Activated CD4-positive, alpha-beta memory T cell treated with anti-CD3 and anti-CD28 coated beads, Interleukin-2, amount 10 ng/mL, durations not matched to agents 7 days and 5 days (primary cell): ENCODE results near the gene SDK1. TPM values are rescaled to one million over a fixed set of nuclear protein-coding genes. Genes with fewer than 3 reads are reported as not detected.
"Not testable (repeated sequence)": the region's sequence is repeated elsewhere in the genome, so short reads cannot be mapped to it uniquely, and the experiment has no call there.

Source experiments
- CTCF ChIA-PET: fragments of 350-600 bp; sonication (Branson Sonifier 250); formaldehyde crosslinking; loops from one replicate; lab custom pipeline; 2021; ENCODE audit warnings: antibody characterized with exemption, inconsistent platforms; lab: Charles Lee
- POLR2A ChIA-PET: fragments of 350-600 bp; sonication (Branson Sonifier 250); formaldehyde crosslinking; loops from one replicate; lab custom pipeline; 2021; ENCODE audit warnings: antibody characterized with exemption; lab: Charles Lee
- DNase-seq: peaks from one replicate; pipeline ENCODE4 v3.0.0-alpha.2; 2020
- H3K27ac Mint-ChIP-seq: one replicate; pipeline ENCODE4 v1.8.0; 2021; ENCODE audit warnings: mild to moderate bottlenecking, mixed read lengths
- H3K27me3 Mint-ChIP-seq: one replicate; pipeline ENCODE4 v1.8.0; 2021; ENCODE audit warnings: mixed read lengths
- H3K36me3 Mint-ChIP-seq: one replicate; pipeline ENCODE4 v1.8.0; 2021; ENCODE audit warnings: low read depth, mixed read lengths
- H3K4me1 Mint-ChIP-seq: one replicate; pipeline ENCODE4 v1.8.0; 2021; ENCODE audit warnings: mixed read lengths
- H3K4me3 Mint-ChIP-seq: one replicate; pipeline ENCODE4 v1.8.0; 2021; ENCODE audit warnings: mild to moderate bottlenecking, mixed read lengths
- H3K9me3 Mint-ChIP-seq: one replicate; pipeline ENCODE4 v1.8.0; 2021; ENCODE audit warnings: mixed read lengths
- total RNA-seq, 2 experiments: library from RNA; stranded (reverse); gene quantifications; one replicate each; pipeline ENCODE4 v1.2.3, GENCODE V29; 2021

The SDK1 gene
- total RNA-seq, 2 experiments from 2014 or later: 0.03 to 0.05 TPM

DNA sequence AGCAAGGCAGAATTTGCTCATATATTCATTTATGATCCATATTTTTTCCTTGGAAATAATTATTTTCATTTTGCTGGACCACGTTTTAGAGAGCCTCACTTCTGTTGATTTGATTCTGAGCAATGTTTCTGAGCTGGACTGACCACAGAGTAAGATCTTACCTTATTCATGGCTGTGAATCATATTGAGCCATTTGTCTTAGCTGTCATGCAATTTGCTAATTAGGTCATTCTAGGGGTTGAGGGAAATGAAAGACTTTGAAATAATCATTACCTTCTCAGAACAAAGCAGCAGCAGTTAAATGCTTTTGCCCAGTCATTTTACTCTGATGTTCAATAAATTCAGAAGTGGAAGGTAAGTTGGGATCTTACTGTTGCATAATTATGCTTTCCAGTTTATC, 251.4 kb downstream of the SDK1 start:
- Mint-ChIP-seq H3K4me3 (no peak overlapping the region), H3K9me3 (no peaks in the 10 kb centered on the region), H3K27me3 (peaks cover 6% of the 10 kb centered on the region), H3K27ac (no peak overlapping the region), H3K4me1 (no peaks in the 10 kb centered on the region), H3K36me3 (no peaks in the 10 kb centered on the region)
- ChIA-PET POLR2A (no interaction called here), CTCF (no interaction called here)
- DNase-seq: no peak

DNA sequence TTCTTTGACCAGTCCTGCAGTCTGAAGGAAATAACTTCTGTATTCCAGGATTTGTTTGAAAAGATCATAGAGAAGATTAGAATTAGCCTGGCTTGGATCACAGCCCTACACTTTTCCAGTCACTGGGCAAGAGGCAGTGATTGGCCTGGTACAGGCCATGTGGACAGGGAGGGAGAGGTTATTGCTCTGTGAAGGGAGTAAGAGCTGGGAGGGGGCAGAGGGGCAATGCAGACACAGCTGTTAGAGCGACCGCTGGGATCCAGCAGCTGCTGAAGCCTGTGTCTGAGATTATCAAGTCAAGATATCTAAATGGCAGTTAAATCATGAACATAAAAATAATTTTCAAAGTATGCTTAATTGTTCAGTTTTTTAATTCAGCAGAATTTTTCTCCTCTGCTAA, 257.3 kb downstream of the SDK1 start:
- DNase-seq: no peak
- ChIA-PET CTCF (no interaction called here), POLR2A (no interaction called here)
- peaks cover 6% of the 10 kb centered on the region for H3K27me3 Mint-ChIP-seq
- H3K9me3 Mint-ChIP-seq: no peaks in the 10 kb centered on the region
- no peaks in the 10 kb centered on the region for H3K4me1 Mint-ChIP-seq
- no peak overlapping the region for H3K27ac Mint-ChIP-seq
- H3K4me3 Mint-ChIP-seq: no peak overlapping the region
- no peaks in the 10 kb centered on the region for H3K36me3 Mint-ChIP-seq

DNA sequence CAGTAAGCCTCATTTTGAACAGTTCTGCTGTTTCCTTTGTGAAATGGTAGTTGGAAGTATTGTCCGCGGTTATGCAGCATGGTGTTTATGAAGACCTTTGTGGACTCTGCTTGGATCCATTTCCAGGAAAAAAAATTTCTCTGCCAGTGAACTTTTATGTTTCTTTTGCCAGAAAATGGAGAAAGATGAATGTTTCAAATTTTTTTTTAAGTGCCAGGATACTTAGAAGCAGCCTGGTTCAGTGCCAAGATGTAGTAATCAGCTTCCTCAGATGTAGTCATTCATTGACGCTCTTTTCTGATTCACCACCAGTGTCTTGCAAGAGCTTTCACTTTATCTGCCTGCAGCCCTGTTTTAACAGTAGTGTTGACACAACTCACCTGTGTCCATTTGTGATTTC, 258.2 kb downstream of the SDK1 start:
- H3K9me3 Mint-ChIP-seq: no peaks in the 10 kb centered on the region
- ChIA-PET POLR2A (no interaction called here), CTCF (interaction anchor here (1.0 kb wide), 1 partner anchor 255 kb away, joined by 3 read pairs; no protein-coding TSS in a partner anchor)
- H3K27ac Mint-ChIP-seq: no peak overlapping the region
- H3K4me3 Mint-ChIP-seq: no peak overlapping the region
- DNase-seq: no peak
- no peaks in the 10 kb centered on the region for H3K36me3 Mint-ChIP-seq
- H3K27me3 Mint-ChIP-seq: peaks cover 6% of the 10 kb centered on the region
- H3K4me1 Mint-ChIP-seq: no peaks in the 10 kb centered on the region

DNA sequence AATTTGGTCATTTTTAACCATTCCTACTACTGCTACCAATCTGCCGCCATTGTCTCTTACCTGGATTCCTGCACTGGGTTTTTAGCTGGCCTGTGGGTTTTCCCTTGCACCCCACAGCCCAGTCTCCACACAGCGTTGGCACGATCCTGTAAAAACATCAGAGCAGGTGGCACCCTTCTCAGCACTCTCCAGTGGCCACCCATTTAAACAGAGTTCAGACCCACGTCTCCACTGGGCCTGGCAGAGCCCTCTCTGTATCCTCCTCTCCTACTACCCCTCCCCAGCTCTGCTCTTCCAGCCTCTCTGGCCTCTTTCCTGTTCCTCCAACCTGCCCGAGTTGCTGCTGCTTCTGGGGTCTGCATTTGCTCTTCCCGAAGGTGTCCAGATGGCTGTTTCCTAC, 259.4 kb downstream of the SDK1 start:
- H3K36me3 Mint-ChIP-seq: no peaks in the 10 kb centered on the region
- CTCF ChIA-PET: no interaction called here
- peaks cover 3% of the 10 kb centered on the region for H3K27me3 Mint-ChIP-seq
- H3K27ac Mint-ChIP-seq: no peak overlapping the region
- H3K4me1 Mint-ChIP-seq: no peaks in the 10 kb centered on the region
- DNase-seq: no peak
- no peak overlapping the region for H3K4me3 Mint-ChIP-seq
- POLR2A ChIA-PET: no interaction called here
- H3K9me3 Mint-ChIP-seq: no peaks in the 10 kb centered on the region

DNA sequence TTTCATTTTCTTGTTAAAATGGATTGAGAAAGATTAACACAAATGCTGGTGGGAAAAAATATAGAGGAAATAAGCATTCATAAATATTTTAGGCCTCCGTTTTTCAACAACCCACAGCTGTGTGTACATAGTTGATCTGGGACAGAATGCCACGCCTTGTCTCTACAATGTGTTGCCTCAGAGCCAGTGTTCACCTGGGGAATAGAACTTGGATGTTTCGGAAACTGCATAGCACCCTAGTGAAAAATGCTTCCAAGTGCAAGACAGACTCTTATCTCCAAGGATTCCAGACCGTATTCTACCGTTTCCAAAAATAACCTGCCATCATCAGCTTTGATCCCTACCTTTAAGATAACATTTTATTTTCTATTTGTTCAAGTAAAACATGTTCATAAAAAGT, 260.9 kb downstream of the SDK1 start:
- no peak for DNase-seq
- H3K27me3 Mint-ChIP-seq: no peaks in the 10 kb centered on the region
- POLR2A ChIA-PET: no interaction called here
- H3K9me3 Mint-ChIP-seq: no peaks in the 10 kb centered on the region
- no peaks in the 10 kb centered on the region for H3K4me1 Mint-ChIP-seq
- no peak overlapping the region for H3K4me3 Mint-ChIP-seq
- H3K27ac Mint-ChIP-seq: no peak overlapping the region
- H3K36me3 Mint-ChIP-seq: no peaks in the 10 kb centered on the region
- CTCF ChIA-PET: no interaction called here

DNA sequence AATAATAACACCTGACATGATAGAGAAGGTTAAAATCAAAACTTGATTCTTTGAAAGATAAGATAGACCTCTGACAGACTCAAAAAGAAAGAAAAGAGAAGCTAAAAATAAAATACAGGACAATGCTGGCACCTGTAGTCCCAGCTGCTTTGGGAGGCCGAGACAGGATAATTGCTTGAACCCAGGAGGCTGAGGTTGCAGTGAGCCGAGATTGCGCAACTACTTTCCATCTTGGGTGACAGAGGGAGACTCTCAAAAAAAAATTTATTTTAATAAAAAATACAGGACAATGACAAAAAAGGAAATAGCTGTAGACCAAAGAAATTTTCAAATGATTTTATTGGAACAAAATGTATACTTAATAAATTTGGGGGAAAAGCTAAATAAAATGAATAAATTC, 263.2 kb downstream of the SDK1 start:
- Mint-ChIP-seq H3K4me3 (no peak overlapping the region), H3K27me3 (no peaks in the 10 kb centered on the region), H3K36me3 (no peaks in the 10 kb centered on the region), H3K4me1 (no peaks in the 10 kb centered on the region), H3K9me3 (no peaks in the 10 kb centered on the region), H3K27ac (no peak overlapping the region)
- POLR2A ChIA-PET: interaction anchor here (1.1 kb wide), 1 partner anchor 118 kb away, joined by 3 read pairs; no protein-coding TSS in a partner anchor
- CTCF ChIA-PET: no interaction called here
- DNase-seq: no peak

DNA sequence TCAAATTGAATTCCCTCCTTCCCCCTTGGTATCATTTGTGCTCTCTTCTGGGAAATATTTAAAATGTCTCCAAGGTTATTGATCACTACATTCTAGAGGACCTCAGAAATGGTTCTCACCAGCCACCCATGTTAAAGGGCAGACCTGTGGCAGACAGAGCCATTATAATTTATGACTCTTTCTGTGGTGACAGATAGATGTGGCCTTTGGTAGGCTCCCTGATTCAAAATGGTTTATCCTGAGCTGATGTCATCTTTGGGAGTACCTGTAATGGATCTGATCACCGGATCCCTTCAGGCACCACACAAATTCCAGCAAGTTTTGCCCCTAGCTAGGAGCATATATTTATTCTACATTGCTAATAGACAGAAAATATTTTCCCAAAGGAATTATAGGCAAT, 267.5 kb downstream of the SDK1 start:
- no peaks in the 10 kb centered on the region for H3K4me1 Mint-ChIP-seq
- no peak overlapping the region for H3K27ac Mint-ChIP-seq
- H3K4me3 Mint-ChIP-seq: no peak overlapping the region
- POLR2A ChIA-PET: no interaction called here
- H3K9me3 Mint-ChIP-seq: no peaks in the 10 kb centered on the region
- H3K27me3 Mint-ChIP-seq: no peaks in the 10 kb centered on the region
- no peaks in the 10 kb centered on the region for H3K36me3 Mint-ChIP-seq
- no peak for DNase-seq
- CTCF ChIA-PET: no interaction called here

DNA sequence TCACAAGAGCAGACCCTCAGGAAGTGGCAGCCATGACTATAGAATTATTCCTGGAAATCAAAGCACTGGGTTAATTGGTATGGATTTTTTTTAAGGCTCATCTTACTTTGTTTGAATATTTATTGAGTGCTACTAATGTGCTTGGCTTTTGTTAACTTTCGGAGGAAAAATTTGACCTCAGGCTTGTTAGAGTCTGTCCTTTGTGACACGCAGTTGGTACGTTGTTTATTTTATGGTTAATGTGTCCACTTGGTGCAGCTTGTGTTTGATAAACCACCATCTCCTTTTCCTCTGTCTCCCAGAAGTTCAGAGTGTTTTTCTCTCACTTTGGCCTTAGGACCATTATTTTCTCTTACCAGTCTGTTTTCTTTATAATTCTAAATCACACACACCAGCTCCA, 268.6 kb downstream of the SDK1 start:
- Mint-ChIP-seq H3K27me3 (no peaks in the 10 kb centered on the region), H3K4me1 (no peaks in the 10 kb centered on the region), H3K27ac (no peak overlapping the region), H3K36me3 (no peaks in the 10 kb centered on the region), H3K4me3 (no peak overlapping the region), H3K9me3 (no peaks in the 10 kb centered on the region)
- DNase-seq: no peak
- CTCF ChIA-PET: no interaction called here
- POLR2A ChIA-PET: no interaction called here

DNA sequence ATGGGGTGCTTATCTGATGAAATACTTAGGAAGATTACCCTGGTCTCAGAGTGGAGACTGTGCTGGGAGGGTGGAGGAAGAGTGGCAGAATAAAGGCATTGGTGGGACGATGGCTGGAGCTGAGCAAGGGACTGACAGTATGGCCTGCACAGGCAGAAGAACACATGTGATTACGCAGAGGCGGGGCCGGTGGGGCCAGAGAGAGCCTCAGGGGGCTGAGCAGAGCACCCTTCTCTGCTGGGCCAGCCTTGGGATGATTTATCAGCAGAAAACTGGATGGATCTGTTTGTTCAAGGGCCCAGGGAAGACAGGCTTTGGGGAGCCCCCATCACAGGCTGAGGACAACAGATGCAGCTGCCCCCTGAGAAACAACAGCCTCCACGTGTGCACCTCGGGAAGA, 272.1 kb downstream of the SDK1 start:
- CTCF ChIA-PET: no interaction called here

DNA sequence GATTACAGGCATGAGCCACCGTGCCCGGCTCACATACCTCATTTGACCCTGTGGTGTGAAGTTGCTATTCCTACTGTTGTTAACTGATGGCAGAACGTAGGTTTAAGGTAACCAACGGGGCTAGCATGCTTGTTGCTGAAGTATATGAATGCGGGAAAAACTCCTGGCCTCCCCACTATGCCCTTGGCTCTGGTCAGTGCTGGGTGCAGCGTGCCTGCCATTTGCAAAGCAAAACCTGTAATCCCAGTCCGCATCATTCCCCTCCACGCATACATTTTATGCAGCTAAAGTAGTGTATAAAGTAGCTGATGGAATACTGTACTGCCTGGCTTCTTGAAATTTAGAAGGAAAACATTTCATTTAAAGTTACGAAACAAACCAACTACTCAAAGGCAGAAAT, 273.3 kb downstream of the SDK1 start:
- no peaks in the 10 kb centered on the region for H3K27me3 Mint-ChIP-seq
- DNase-seq: no peak
- ChIA-PET CTCF (no interaction called here), POLR2A (no interaction called here)
- no peaks in the 10 kb centered on the region for H3K4me1 Mint-ChIP-seq
- H3K9me3 Mint-ChIP-seq: peaks cover 12% of the 10 kb centered on the region
- H3K4me3 Mint-ChIP-seq: no peak overlapping the region
- H3K36me3 Mint-ChIP-seq: no peaks in the 10 kb centered on the region
- no peak overlapping the region for H3K27ac Mint-ChIP-seq

More for the DNA sequence above, 272.1 kb downstream of the SDK1 start:
- Mint-ChIP-seq H3K27me3 (no peaks in the 10 kb centered on the region), H3K4me1 (no peaks in the 10 kb centered on the region), H3K4me3 (no peak overlapping the region), H3K9me3 (peaks cover 5% of the 10 kb centered on the region), H3K36me3 (no peaks in the 10 kb centered on the region), H3K27ac (no peak overlapping the region)
- POLR2A ChIA-PET: no interaction called here
- DNase-seq: no peak

DNA sequence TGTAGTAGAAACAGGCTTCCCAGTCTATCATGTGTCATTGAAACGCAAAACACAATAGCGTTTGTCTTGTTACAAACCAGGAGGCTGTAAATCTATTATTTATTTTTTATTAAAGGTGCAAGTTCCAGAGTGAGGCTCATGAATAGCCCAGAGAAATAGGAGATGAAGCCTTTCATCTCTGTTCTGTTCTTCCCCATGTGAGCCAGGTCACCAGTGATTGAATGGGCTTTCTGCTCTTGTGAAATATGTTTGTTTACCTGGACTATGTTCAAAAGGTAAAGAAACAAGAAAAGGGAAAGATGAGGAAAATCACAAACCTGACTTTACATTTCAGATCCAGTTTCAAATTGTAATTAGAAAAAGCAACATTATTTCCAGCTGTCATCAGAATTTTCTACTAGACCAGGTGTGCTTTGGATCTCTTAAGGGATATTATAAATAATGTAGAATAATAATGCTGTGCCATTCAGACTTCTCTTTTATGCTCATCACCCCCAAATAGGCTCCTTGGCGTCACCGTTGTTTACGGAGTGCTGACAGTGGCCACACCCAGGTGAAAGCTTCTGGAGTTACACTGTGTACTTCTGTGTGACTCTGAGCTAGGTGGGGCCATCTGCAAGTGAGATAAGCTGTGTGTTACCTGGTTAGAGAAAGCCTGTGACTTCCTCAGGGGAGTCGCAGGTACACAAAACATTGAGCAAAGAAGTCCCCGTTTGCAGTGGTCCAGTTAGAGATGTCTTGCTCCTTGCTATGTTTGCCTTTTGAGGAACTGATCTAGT, 274.9 kb downstream of the SDK1 start:
- H3K4me1 Mint-ChIP-seq: no peaks in the 10 kb centered on the region
- no peak overlapping the region for H3K4me3 Mint-ChIP-seq
- H3K27me3 Mint-ChIP-seq: no peaks in the 10 kb centered on the region
- no peak for DNase-seq
- no peaks in the 10 kb centered on the region for H3K36me3 Mint-ChIP-seq
- ChIA-PET POLR2A (no interaction called here), CTCF (no interaction called here)
- H3K9me3 Mint-ChIP-seq: peaks cover 12% of the 10 kb centered on the region
- H3K27ac Mint-ChIP-seq: no peak overlapping the region

DNA sequence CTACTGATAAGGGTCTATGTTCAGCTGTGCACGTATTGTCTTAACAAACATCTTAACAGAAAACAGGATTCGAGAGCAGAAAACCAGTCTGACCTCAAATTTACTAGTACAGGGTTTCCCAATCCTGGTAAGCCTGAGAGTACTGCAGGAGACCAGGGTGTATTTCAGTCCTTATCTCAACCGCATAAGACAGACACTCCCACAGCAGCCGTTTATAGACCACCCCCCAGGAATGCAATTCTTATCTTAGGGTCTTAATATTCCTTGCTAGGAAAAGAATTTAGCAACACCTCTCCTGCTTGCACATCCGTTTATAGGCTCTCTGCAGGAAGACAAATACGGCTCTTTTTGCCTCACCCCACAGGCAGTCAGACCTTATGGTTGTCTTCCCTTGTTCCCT, 277.3 kb downstream of the SDK1 start:
- Mint-ChIP-seq H3K4me1 (no peaks in the 10 kb centered on the region), H3K9me3 (peaks cover 12% of the 10 kb centered on the region), H3K36me3 (no peaks in the 10 kb centered on the region), H3K27ac (no peak overlapping the region), H3K27me3 (no peaks in the 10 kb centered on the region), H3K4me3 (no peak overlapping the region)
- ChIA-PET CTCF (no interaction called here), POLR2A (no interaction called here)
- no peak for DNase-seq

DNA sequence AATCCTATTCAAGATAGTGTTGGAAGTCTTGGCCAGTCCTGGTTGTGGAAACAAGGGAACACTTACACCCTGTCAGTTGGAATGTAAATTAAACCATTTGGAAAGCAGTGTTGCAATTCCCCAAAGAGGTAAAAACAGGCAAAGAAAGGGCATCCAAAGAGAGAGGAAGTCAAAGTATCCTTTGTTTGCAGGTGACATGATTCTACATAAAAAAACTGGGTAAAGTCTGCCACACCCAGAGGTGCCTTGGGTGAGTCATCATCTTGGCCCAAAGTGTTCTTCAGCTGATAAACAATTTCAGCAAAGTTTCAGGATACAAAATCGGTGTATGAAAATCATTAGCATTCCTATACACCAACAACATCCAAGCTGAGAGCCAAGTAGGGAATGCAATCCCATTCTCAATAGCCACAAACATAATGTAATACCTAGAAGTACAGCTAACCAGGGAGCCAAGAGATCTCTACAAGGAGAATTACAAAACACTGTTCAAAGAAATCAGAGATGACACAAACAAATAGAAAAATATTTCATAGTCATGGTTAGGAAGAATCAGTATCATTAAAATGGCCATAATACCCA, 278.7 kb downstream of the SDK1 start:
- no peak for DNase-seq
- peaks cover 12% of the 10 kb centered on the region for H3K9me3 Mint-ChIP-seq
- ChIA-PET CTCF (no interaction called here), POLR2A (no interaction called here)
- no peaks in the 10 kb centered on the region for H3K36me3 Mint-ChIP-seq
- H3K27me3 Mint-ChIP-seq: no peaks in the 10 kb centered on the region
- no peak overlapping the region for H3K27ac Mint-ChIP-seq
- H3K4me3 Mint-ChIP-seq: no peak overlapping the region
- no peaks in the 10 kb centered on the region for H3K4me1 Mint-ChIP-seq

DNA sequence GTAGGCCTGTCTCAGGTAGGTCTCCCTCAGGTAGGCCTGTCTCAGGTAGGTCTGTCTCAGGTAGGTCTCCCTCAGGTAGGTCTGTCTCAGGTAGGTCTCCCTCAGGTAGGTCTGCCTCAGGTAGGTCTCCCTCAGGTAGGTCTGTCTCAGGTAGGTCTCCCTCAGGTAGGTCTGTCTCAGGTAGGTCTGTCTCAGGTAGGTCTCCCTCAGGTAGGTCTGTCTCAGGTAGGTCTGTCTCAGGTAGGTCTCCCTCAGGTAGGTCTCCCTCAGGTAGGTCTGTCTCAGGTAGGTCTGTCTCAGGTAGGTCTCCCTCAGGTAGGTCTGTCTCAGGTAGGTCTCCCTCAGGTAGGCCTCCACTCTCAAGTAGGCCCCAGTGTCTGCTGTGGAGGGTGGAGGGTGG, 281.1 kb downstream of the SDK1 start:
- CTCF ChIA-PET, H3K9me3 Mint-ChIP-seq, H3K27me3 Mint-ChIP-seq, H3K27ac Mint-ChIP-seq, POLR2A ChIA-PET, H3K36me3 Mint-ChIP-seq, H3K4me1 Mint-ChIP-seq, DNase-seq, H3K4me3 Mint-ChIP-seq: not testable (repeated sequence)
